Left renal pelvis (tissue), 4 donors: ENCODE data around the gene TMSB10. TPM values are rescaled to one million over a fixed set of nuclear protein-coding genes. Genes with fewer than 3 reads are reported as not detected.
"Not testable (repeated sequence)": the region's sequence is repeated elsewhere in the genome, so short reads cannot be mapped to it uniquely, and the experiment has no call there.

Source experiments
- DNase-seq, 4 donors: peaks; one replicate each; pipeline ENCODE4 v3.0.0-alpha.2; 2013; ENCODE audit warnings: low read depth in 4 of 4, low spot score in 3 of 4
- polyA plus RNA-seq, 4 donors: library from polyadenylated mRNA; unstranded; fragments of 120-200 nt; gene quantifications; one replicate each; pipeline ENCODE4 v1.2.1, GENCODE V29; 2013; ENCODE audit not compliant: insufficient read length in 4 of 4

TMSB10 gene
- polyA plus RNA-seq, 4 donors = 1,416 to 1,653 (median 1,568) TPM

DNA sequence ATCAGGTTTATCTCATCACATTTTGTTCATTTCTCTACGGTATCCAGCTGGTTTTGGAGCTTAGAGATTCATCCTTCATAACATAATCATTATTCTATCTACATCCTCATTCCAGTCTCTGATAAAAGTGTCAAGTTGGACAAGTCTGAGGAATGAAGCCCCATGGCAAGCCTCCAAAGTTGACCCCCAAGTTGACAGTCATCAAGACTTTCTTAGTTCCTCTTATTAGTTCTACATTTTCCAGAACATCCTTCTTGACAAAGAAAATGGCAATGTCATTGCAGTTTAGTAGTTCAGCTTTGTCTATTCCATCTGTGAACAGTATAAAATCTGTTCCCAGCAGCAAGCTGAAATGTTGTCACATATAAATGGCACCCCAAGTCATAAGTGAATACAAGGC, 4.5 kb upstream of the TMSB10 start:
- no peak for DNase-seq

DNA sequence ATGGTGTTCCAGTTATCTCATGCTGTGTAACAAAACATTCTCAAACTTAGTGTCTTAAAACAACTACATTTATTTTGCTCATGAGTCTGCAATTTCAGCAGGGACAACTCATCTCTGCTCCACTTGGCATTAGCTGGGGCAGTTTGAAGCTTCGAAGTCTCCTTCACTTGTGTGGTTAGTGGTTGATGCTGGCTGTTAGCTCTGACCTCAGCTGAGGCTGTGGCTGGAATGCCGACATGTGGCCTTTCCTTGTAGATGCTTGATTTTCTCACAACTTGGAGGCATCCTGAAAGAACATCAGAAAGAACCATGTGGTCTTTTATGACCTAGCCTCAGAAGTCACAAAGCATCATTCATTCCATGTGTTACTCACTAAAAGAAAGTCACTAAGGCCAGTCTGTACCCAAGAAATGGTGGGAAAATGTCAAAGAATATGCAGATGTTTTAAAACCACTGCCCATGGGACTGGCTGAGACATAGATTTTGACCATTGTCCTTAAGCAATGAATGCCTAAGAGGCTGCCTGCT, 3.8 kb upstream of the TMSB10 start:
- DNase-seq = no peak

DNA sequence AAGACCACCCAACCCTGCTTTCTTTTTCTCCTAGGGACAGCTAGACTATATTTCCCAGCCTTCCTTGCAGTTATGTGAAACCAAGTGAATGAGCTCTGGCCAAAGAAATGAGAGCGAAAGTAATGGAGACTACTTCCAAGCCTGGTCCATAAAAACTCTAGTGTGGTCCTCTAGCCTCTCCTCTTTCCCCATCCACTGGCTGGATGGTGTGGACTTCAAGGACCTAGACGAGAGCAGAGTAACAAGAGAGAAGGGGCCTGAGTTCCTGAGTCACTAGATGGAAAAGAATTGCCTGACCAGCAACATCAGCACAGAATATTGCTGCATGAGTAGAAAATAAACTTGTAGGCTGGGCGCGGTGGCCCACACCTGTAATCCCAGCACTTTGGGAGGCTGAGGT, 2.9 kb upstream of the TMSB10 start:
- no peak for DNase-seq

DNA sequence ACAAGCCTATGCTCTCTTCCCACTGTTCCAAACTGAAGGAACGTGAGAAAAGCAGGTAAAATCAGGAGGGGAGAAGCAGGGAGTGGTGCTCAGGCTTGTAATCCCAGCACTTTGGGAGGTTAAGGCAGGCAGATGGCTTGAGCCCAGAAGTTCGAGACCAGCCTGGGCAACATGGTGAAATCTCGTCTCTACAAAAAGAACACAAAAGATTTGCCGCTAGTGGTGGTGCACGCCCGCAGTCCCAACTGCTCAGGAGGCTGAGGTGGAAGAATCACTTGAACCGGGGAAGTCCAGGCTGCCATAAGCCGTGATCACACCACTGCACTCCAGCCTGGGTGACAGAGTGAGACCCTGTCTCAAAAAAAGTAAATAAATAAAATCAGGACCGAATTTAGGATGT, 1.3 kb upstream of the TMSB10 start:
- DNase-seq = no peak

DNA sequence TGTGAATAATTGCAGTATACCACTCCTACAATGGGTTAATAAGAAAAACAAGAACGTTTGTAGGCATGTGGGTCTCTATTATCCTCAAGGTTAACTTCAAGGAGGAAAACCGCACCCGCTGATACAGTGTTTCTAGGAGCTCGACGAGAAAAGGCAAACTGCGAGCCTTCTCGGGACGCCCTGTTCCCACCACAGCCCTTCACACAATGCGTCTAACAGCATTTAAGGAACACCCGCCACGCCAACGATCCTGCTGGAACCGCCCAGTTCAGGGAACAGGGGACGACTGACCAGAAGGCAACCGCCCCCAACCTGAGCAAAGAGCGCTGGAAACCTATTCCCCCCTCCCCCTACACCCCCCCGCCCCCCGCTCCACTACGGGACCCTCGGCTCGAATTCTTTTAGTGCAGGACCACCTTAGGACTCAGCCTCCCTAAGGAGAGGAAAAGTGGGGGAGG, 710 bp upstream of the TMSB10 start:
- no peak for DNase-seq

DNA sequence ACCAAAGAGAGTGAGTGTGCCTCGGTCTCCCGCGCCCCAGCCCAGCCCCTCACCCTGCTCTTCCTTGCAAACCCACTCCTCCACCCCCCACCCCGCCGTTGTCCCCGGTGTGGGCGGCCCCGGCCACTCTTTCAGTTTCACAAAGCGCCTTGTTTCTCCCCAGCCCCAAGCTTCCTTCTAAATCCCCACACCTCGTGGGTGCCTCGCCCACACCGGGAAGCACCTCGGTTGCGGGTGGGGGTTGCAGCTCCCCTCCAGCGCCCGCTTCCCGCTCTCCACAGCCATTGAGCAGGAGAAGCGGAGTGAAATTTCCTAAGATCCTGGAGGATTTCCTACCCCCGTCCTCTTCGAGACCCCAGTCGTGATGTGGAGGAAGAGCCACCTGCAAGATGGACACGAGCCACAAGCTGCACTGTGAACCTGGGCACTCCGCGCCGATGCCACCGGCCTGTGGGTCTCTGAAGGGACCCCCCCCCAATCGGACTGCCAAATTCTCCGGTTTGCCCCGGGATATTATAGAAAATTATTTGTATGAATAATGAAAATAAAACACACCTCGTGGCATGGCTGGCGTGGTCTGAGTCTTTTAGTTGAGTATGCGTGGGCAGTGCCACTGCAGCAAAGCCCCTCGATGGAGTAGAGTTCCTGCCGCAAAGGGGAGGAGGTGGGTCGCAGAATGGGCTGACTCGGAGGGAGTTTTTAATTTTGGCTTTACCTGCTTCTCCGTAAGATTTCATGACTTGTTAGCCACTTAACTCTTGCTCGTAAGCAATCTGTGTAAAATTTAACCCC, 848 bp downstream of the TMSB10 start:
- DNase-seq = no peak

DNA sequence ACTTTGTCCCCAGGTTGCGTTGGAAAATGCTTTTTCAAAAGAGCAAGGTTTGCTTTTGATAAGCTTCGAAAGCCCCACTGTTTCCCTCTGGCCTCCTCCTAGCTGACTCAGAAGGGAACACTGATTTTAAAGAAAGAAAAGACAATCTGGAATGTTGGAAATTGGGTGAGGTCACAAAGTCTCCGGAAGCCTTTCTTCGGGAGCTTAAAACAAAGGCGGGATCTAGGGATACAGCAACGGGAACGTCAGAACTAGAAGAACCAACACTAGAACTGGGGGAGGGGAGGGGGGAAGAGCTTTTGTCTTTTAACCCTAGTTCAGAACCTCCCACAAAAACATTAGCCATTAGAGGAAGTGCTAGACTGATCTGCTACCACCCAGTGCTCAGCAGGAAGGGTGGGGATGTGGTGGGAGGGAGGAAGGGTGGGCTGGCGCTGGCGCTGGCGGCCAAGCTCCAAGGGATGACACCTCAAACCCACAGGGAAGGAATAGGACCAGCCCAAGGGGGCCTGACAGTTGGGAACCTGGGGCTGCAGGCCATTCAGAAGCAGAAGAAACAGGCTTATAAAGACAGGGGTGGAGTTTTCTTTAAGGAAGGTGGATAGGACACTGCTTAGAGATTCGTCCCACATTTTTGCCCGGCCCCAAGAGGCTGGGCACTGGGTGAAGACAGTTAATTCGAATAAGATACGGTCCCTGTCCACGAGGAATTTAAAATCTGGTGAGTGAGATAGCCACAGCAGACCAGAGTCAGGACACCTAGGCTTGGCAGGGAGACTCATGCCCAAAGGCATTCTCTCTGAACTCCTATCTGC, 1.7 kb downstream of the TMSB10 start:
- DNase-seq = peak in 1 of 4 donors; percentile 39

DNA sequence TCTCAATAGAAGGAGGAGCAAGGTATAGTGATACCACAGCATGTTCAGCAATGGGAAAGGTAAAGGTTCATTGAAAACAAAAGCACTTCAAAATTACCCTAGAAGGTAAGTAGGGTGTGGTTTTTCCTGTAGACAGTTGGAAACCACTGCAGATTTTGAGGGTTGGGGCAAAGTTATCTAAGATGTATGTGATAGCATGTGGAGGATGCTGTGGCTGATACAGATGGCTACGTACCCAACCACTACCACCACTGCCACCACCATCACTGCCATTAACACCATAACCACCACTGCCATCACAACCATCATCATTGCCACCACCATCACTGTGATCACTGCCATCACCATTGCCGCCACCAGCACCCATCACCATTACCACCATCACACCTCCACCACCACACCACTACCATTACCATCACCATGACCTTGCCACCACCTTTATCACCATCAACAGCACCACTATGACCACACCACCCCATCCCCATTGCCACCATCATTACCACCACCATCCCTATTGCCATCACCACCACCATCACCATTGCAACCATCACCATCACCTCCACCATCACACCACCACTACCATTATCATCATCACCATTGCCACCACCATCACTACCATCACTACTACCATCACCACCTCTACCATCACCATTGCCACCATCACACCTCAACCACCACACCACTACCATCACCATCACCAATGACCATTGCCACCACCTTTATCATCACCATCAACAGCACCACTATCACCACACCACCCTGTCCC, 3.7 kb downstream of the TMSB10 start:
- DNase-seq = no peak

DNA sequence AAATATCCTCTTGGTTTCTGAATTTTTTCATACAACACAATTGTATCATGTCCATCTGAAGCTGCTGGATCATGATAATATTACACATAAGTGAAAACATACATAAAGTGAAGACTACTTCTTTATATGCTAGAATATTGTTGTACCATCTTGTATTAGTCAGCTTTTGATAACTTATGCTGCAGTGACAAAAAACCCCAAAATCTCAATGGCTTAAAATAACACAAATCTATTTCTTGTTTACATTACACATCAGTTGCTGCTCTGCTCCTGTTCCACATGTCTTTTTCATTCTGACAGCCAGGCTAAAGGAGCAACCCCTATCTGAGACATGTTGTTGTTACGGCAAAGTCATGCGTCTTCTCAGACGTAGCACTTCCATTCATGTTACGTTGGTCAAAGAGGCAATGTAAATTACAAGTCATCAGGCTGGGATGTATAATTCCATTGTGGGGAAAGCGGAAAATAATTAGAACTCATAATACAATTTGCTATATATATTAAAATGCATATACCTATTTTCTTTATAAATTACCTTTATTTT, 5.8 kb downstream of the TMSB10 start:
- no peak for DNase-seq

DNA sequence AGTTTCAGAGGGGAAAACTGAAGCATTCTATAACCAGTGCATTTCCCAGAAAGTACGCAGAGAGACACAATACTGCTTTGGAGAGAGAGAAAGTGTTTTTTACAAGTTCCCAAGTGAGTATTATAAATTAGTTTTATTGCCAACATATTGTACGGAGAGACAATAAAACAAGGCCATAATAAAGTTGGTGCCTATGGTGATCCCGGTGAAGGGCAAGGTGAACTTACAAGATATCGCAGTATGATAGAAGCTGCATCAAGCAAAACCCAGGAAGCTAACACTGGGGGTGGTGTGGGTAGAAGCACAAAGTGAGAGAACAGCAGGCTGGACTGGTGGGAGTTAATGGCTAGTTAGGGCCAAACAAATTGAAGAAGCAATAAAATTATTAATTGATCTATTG, 7.5 kb downstream of the TMSB10 start:
- DNase-seq = no peak

DNA sequence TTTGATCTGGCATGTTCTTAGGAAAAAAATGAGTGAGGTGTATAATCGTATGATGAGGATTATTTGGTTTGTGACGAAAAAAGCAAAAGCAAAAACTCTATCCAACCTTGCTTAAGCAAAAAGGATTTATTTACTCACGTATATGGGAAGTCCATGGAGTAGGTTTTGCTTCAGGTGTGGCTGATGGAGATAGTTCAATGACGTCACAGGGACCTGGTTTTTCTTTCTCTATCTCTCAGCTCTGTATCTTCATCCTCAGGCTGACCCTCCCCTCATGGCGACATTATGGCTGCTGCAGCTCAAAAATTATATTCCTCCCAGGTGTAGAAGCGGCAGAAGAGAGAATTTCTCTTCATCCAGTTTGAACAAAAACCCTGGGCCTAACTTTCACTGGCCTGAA, 8.9 kb downstream of the TMSB10 start:
- DNase-seq = no peak

DNA sequence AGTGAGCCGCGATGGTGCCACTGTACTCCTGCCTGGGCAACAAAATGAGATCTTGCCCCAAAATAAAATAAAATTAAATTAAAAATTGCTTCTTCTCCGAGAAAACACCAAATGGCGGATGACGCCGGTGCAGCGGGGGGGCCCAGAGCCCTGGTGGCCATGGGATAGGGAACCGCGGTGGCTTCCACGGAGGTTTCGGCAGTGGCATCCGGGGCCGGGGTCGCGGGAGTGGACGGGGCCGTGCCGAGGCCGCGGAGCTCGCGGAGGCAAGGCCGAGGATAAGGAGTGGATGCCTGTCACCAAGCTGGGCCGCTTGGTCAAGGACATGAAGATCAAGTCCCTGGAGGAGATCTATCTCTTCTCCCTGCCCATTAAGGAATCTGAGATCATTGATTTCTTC, 10.2 kb downstream of the TMSB10 start:
- DNase-seq = not testable (repeated sequence)

DNA sequence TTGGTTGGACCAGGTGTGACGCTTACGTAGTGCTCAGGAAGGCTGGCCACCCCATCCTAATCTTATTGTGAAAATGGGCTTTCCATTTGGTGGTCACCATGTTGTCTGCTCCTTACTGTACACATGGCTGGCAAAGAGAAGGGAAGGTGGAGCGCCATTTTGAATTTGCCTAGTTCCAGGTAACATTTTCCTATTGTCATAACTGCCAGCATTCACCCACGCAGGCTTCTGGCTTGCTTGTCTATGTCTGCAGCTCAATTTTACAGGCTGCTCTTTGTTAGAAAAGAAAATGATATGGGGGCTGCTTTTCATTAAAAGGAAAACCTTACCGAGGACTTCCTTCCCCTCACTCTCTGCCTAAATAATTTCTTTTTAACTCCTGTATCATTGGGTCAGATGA, 12.4 kb downstream of the TMSB10 start:
- DNase-seq = not testable (repeated sequence)

DNA sequence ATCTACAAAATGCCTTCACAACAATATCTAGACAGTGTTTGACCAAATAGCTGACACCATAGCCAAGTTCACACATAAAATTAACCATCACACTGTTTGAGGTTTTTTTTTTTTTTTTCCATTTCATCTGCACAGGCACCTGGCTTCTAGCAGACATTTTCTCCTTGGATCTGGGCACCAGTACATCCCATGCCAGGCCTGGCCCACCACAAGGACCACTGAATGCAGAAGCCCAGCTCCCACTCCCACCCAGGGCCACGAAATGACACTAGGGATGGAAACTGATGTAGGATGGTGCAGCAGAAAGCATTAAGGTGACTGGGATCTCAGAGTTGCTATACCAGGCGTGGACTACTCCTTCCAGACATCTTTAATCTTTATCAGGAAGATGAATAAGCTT, 13.0 kb downstream of the TMSB10 start:
- no peak for DNase-seq

DNA sequence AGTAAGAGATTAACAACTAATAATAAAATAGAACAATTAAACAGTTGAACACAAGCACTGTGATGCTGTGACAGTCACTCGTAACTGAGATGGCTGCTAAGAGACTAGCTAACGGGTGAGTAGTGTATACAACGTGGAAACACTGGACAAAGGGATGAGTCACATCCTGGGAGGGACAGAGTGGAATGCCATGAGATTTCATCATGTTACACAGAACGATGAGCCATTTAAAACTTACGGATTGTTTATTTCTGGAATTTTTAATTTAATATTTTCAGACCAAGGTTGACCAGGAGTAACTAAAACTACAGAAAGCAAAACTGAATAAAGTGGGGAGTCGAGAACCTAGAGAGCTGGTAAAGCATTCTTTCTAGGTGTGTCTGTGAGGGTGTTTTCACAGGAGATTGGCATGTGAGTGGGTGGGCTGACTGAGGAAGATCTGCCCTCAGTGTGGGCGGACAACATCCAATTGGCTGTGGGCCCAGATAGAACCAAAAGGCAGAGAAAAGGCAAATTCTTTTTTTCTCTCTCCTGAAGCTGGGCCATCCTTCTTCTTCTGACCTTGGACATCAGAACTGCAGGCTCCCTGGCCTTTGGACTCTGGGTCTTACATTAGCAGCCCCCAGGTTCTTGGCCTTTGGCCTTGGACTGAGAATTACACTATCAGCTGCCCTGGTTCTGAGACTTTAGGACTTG, 14.6 kb downstream of the TMSB10 start:
- no peak for DNase-seq

DNA sequence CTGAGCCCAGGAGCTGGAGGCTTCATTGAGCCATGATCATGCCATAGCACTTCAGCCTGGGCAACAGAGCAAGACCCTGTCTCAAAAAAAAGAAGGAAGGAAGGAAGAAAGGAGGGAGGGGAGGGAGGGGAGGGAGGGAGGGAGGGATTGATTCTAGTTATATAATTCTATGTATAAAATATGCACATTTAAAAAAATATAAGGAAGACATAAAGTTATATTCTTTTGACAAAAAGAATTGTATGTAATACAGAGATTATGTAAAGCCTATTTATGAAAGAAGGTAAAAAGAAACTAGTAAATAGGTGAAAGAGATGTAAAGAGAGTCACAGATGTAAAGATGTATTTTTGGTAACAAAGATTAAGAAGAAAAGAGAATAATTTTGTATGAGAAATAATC, 17.6 kb downstream of the TMSB10 start:
- DNase-seq = no peak

DNA sequence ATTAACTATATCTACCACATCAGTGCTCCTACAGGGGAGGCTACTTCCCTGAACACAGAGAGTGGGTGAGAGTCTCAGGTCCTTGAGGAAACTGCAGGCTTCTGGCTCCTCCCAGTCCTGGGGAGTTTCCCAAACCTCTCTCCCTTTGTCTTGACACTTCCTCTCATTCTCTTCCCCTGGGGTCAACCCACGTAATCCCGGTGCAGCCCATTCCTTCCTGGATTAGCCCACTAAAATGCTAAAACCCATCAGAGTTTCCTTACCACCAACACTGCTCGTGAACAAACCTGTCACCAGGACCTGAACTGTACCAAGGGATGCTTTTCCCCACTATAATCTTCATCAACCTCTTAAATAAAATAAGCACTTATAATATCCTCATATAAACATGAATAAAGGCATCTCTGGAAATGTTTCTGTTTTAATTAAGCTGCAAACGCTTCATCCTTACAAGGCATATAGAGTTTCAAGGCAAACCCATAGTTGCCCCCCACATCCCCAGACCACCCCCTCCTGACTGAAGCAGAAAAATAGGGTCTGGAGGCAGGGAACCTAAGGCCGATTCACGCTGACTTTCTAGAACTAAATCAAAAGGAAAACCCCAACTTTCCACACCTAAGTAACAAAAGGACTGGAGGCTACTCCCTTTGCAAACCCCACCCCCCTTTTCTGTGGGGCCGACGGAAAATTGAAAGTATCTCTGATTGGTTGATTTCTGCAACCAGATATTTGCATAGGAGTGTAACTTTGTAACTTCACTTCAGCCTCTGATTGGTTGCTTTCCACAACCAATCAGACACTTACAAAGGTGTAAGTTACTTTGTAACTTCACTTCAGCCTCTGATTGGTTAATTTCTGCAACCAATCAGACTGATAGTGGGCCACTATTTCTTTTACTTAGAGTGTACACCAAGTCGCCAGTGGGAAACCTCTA, 19.0 kb downstream of the TMSB10 start:
- no peak for DNase-seq

DNA sequence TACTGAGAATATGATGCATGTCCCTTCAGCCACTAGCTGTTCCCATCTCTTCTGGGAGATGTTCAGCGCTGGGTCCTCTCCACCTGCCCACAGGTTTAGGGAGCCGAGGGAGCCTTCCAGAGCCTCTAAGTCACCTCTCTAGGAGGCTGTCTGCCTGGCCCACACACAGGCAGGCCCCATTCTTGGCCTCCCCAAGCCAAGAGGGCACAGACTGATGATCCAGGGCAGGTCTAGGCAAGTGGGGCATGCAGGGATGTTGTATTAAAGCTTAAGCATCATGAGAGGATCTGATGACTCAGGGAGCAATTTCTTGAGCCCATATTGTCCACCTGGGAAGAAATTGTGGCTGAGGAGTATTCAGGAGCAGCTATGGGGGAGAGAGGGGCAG, 19.9 kb downstream of the TMSB10 start:
- DNase-seq = no peak
